DMS153 treated with DMSO at 0.1 percent for 48 hours (cell line): ENCODE data around the gene TMEM31.

ENCODE experiments used
- DNase-seq: peaks from one replicate; lab custom pipeline; 2025; ENCODE audit not compliant: unreplicated experiment; lab: John Stamatoyannopoulos, UW

Gene TMEM31

GRCh38 chrX:103710609-103711008 lies at the start of gene TMEM31:
TMEM31 (plus strand) TSS chrX:103710909; CDS start chrX:103712259, 1,350 bp downstream.
- DNase-seq: no peak

GRCh38 chrX:103663981-103664762 lies 46.5 kb upstream of the TMEM31 start:
- DNase-seq: no peak

- DNase-seq: no peak
Observed at GRCh38 chrX:103666202-103667107, 44.3 kb upstream of the TMEM31 start.

GRCh38 chrX:103669745-103670144 lies 41.0 kb upstream of the TMEM31 start:
- DNase-seq: no peak

- no peak for DNase-seq
Observed at GRCh38 chrX:103674531-103675454, 35.9 kb upstream of the TMEM31 start.

GRCh38 chrX:103678199-103678993 lies 32.3 kb upstream of the TMEM31 start:
- DNase-seq: no peak

- no peak for DNase-seq
Observed at GRCh38 chrX:103681443-103681842, 29.3 kb upstream of the TMEM31 start.

GRCh38 chrX:103685396-103685795 lies 25.3 kb upstream of the TMEM31 start:
- no peak for DNase-seq

GRCh38 chrX:103686199-103687072 lies 24.3 kb upstream of the TMEM31 start, which contains the start of gene MORF4L2:
MORF4L2 (minus strand) TSS chrX:103686699; CDS start chrX:103677027, 9,672 bp downstream.
- peak; percentile 82 for DNase-seq

GRCh38 chrX:103687073-103687695 lies 23.5 kb upstream of the TMEM31 start:
- DNase-seq: peak; percentile 44

GRCh38 chrX:103687696-103688201 lies 23.0 kb upstream of the TMEM31 start:
- peak; percentile 42 for DNase-seq

GRCh38 chrX:103688946-103689345 lies 21.8 kb upstream of the TMEM31 start:
- peak; percentile 0 for DNase-seq

GRCh38 chrX:103691059-103691458 lies 19.6 kb upstream of the TMEM31 start:
- no peak for DNase-seq

- no peak for DNase-seq
Observed at GRCh38 chrX:103697687-103698086, 13.0 kb upstream of the TMEM31 start.

GRCh38 chrX:103699243-103699642 lies 11.5 kb upstream of the TMEM31 start:
- no peak for DNase-seq

- DNase-seq: no peak
Observed at GRCh38 chrX:103704863-103705262, 5.8 kb upstream of the TMEM31 start.

GRCh38 chrX:103716962-103717361 lies 6.3 kb downstream of the TMEM31 start:
- DNase-seq: no peak

GRCh38 chrX:103718120-103718519 lies 7.4 kb downstream of the TMEM31 start:
- no peak for DNase-seq
